Left lung (tissue), 10 donors: ENCODE measurements around the gene KLHL5. TPM values are rescaled to one million over a fixed set of nuclear protein-coding genes. Genes with fewer than 3 reads are reported as not detected.
"Not testable (repeated sequence)": the region's sequence is repeated elsewhere in the genome, so short reads cannot be mapped to it uniquely, and the experiment has no call there.

Source experiments
- ATAC-seq: fragments of 200-7000 bp; cut with Tn5 transposase; one replicate; pipeline ENCODE4 v1.9.1; 2020; ENCODE audit warnings: moderate library complexity
- DNase-seq, 4 donors: peaks; one replicate each; pipeline ENCODE4 v3.0.0-alpha.2; 2013 to 2020
- H3K27ac ChIP-seq, 2 donors: fragments of 200-600 bp; sonication (generic) in 1 of 2; one replicate each; pipeline versions ENCODE4 v1.5.0 to v1.8.0; 2020 to 2021
- H3K27me3 ChIP-seq, 2 donors: fragments of 200-600 bp; sonication (generic) in 1 of 2; one replicate each; pipeline versions ENCODE4 v1.5.0 to v1.8.0; 2020 to 2021
- H3K36me3 ChIP-seq, 2 donors: fragments of 200-600 bp; sonication (generic) in 1 of 2; one replicate each; pipeline versions ENCODE4 v1.5.0 to v1.8.0; 2020 to 2021
- H3K4me1 ChIP-seq, 2 donors: fragments of 200-600 bp; one replicate each; pipeline ENCODE4 v1.8.0; 2021
- H3K4me3 ChIP-seq, 2 donors: fragments of 200-600 bp; sonication (generic) in 1 of 2; one replicate each; pipeline versions ENCODE4 v1.5.0 to v1.8.0; 2020 to 2021; ENCODE audit warnings: mild to moderate bottlenecking in 1 of 2
- H3K9me3 ChIP-seq, 2 donors: fragments of 200-600 bp; sonication (generic) in 1 of 2; one replicate each; pipeline versions ENCODE4 v1.5.0 to v1.8.0; 2020 to 2021
- intact Hi-C, 2 donors: fragments of 100-400 bp; cut with DNase I; formaldehyde crosslinking; loops; one replicate each; pipeline versions ENCODE4 v1.11.2 to v1.14.2; 2022
- polyA plus RNA-seq, 6 donors: library from polyadenylated mRNA; unstranded; fragments of 120-200 nt; gene quantifications; one replicate each; pipeline ENCODE4 v1.2.1, GENCODE V29; 2013; ENCODE audit not compliant: insufficient read length in 6 of 6
- total RNA-seq, 2 donors: library from RNA; stranded (reverse); fragmentation: NEBNext Ultra II Directional; extraction: Animal tissue kit (Norgen Biotek cat#: 25700); gene quantifications; one replicate each; pipeline ENCODE4 v1.2.1, GENCODE V29; 2021
- TF ChIP-seq, protein P1 (sequence below), 2 donors: fragments of 200-600 bp; sonication (generic) in 1 of 2; IDR thresholded peaks; one replicate each; pipeline versions ENCODE4 v1.5.0 to v1.8.0; 2021; ENCODE audit warnings: antibody characterized with exemption in 2 of 2
- donor health status: DM: no; HTN: yes; CAD: no.
- donor health status: DM: no; HTN: no; CAD: no.

Gene KLHL5
- total and polyA plus RNA-seq, 8 donors, result 25.9 to 55.3 (median 43.2) TPM

DNA sequence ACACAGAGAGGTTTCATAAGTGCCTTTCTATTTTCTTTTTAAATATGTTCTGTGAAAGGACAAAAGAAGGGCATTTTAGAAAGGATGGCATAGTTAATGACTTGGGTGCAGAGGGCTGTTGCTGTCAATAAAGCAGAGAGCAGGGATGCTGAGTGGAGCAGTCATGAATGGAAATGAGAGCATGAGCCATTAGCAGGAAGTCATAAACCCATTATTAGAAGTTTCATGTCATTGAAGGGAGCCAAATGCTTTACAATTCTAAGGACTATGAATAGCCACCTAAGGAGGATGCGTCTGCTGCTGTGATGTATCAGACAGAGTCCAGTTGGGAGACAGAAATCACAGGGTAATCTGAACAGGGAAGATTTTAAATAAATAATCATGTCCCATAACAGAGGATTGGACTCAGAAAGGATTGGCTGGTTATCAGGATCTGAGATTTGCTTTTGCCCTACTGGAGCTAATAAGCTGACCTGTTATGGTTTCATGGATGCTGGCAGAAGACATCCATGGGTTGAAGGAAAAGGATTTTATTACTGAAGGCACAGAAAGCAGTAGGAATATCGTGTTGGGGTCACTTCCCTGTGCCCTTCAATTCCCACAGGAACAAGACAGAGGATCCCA lies 72.8 kb downstream of the KLHL5 start:
- intact Hi-C loops, result loop anchor here in 1 of 2 donors (10.0 kb wide), 1 partner anchor 230 kb away; no protein-coding TSS in a partner anchor
- TF ChIP-seq, protein P1, sequence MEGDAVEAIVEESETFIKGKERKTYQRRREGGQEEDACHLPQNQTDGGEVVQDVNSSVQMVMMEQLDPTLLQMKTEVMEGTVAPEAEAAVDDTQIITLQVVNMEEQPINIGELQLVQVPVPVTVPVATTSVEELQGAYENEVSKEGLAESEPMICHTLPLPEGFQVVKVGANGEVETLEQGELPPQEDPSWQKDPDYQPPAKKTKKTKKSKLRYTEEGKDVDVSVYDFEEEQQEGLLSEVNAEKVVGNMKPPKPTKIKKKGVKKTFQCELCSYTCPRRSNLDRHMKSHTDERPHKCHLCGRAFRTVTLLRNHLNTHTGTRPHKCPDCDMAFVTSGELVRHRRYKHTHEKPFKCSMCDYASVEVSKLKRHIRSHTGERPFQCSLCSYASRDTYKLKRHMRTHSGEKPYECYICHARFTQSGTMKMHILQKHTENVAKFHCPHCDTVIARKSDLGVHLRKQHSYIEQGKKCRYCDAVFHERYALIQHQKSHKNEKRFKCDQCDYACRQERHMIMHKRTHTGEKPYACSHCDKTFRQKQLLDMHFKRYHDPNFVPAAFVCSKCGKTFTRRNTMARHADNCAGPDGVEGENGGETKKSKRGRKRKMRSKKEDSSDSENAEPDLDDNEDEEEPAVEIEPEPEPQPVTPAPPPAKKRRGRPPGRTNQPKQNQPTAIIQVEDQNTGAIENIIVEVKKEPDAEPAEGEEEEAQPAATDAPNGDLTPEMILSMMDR (IDR thresholded peaks at IDR 0.05), result no peak
- no peak overlapping the region for H3K27ac ChIP-seq
- no peaks in the 10 kb centered on the region for H3K9me3 ChIP-seq
- H3K27me3 ChIP-seq, result no peaks in the 10 kb centered on the region
- no peak for DNase-seq
- peaks cover 0 to 10% of the 10 kb centered on the region in 2 donors for H3K4me1 ChIP-seq
- ATAC-seq, result no peak
- no peak overlapping the region for H3K4me3 ChIP-seq
- H3K36me3 ChIP-seq, result no peaks in the 10 kb centered on the region

DNA sequence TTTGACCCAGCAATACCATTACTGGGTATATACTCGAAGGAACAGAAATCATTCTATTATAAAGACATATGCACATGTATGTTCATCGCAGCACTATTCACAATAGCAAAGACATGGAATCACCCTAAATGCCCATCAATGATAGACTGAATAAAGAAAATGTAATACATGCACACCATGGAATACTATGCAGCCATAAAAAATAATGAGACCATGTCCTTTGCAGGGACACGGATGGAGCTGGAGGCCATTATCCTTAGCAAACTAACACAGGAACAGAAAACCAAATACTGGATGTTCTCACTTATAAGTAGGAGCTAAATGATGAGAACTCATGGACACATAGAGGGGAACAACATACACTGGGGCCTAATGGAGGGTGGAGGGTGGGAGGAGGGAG lies 76.2 kb downstream of the KLHL5 start:
- not testable (repeated sequence) for H3K27ac ChIP-seq, H3K4me3 ChIP-seq, H3K4me1 ChIP-seq, H3K9me3 ChIP-seq, DNase-seq, ATAC-seq, H3K27me3 ChIP-seq, H3K36me3 ChIP-seq
- intact Hi-C loops, result loop anchor here in 1 of 2 donors (10.0 kb wide), 1 partner anchor 233 kb away; no protein-coding TSS in a partner anchor

DNA sequence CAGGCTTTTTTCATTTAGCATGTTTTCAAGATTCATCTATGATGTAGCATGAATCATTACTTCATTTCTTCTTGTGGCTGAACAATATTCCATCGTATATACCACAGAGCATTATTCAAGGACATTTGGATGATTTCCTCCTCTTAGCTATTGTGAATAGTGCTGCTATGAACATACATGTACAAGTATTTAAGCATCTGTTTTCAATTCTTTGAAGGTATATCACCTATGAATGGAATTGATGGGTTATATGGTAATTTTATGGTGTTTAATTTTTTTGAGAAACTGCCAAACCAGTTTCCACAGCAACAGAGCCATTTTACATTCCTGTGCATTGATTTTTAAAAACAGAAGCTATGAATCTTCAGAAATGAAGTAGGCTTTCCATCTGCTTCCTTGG lies 84.2 kb downstream of the KLHL5 start:
- TF ChIP-seq, protein P1 (IDR thresholded peaks at IDR 0.05), result no peak
- DNase-seq (no peak), ATAC-seq (no peak)
- Histone ChIP-seq H3K9me3 (no peaks in the 10 kb centered on the region), H3K4me1 (no peaks in the 10 kb centered on the region), H3K4me3 (no peak overlapping the region), H3K27ac (no peak overlapping the region), H3K27me3 (no peaks in the 10 kb centered on the region), H3K36me3 (no peaks in the 10 kb centered on the region)
- intact Hi-C loops, result no loop called here

DNA sequence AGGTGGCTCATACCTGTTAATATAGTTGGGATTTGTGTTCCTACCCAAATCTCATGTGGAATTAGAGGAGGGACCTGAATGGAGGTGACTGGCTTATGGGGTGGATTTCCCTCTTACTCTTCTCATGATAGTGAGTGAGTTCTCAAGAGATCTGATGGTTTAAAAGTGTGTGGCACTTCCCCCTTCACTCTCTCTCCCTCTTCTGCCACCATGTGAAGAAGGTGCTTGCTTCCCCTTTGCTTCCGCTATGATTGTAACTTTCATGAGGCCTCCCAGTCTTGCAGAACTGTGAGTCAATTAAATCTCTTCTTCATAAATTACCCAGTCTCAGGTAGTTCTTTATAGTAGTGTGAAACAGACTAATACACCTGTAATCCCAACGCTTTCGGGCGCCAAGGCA lies 92.0 kb downstream of the KLHL5 start:
- Histone ChIP-seq H3K27ac (no peak overlapping the region), H3K4me1 (no peaks in the 10 kb centered on the region), H3K27me3 (no peaks in the 10 kb centered on the region), H3K9me3 (no peaks in the 10 kb centered on the region), H3K4me3 (no peak overlapping the region), H3K36me3 (no peaks in the 10 kb centered on the region)
- DNase-seq (no peak), ATAC-seq (no peak)
- TF ChIP-seq, protein P1 (IDR thresholded peaks at IDR 0.05), result no peak
- intact Hi-C loops, result no loop called here

DNA sequence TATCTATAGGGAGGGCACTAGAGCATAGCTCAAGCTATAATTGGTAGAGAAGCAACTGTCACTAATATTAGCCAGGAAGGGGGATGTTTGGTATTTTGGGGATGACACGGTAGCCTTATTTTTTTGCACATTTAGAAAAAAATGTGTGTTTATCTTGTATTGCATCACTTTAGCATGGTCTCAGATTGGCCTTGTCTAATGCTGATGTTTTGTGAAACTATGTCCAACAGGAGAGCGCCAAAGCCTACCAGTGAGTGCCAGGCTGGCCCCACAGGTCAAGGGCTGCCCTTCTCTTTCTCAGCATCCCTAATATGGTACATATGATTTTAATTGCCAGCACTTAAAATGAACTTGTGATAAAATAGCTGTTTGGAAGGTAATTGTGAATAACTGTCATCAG lies 95.5 kb downstream of the KLHL5 start:
- intact Hi-C loops, result no loop called here
- TF ChIP-seq, protein P1 (IDR thresholded peaks at IDR 0.05), result no peak
- ATAC-seq (no peak), DNase-seq (no peak)
- H3K9me3 ChIP-seq, result no peaks in the 10 kb centered on the region
- no peaks in the 10 kb centered on the region for H3K27me3 ChIP-seq
- H3K4me3 ChIP-seq, result no peak overlapping the region
- H3K27ac ChIP-seq, result no peak overlapping the region
- H3K4me1 ChIP-seq, result no peaks in the 10 kb centered on the region
- no peaks in the 10 kb centered on the region for H3K36me3 ChIP-seq

DNA sequence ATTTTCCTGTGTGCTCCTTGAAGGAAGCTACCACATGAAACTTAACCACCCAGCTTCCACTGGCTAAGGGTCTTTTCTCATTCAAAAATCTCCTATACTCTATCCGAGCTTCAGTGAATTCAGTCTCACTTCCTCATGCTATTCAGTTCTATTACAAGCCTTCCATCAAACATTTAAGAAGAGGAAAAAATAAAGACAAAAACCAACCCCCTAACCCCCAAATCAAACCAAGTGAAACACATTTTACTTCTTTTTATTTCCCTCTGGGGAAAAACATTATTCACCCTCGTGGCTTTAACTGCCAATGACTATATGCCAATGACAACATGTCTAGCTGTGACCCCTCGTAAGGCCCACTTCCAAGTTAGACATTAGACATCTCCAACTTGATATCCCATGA lies 104.1 kb downstream of the KLHL5 start:
- ATAC-seq, result no peak

More for the DNA sequence above, 104.1 kb downstream of the KLHL5 start:
- intact Hi-C loops, result no loop called here
- H3K27ac ChIP-seq, result no peak overlapping the region
- H3K27me3 ChIP-seq, result no peaks in the 10 kb centered on the region
- TF ChIP-seq, protein P1 (IDR thresholded peaks at IDR 0.05), result no peak
- DNase-seq, result no peak
- no peaks in the 10 kb centered on the region for H3K4me1 ChIP-seq
- H3K4me3 ChIP-seq, result no peak overlapping the region
- H3K9me3 ChIP-seq, result peaks cover 0 to 8% of the 10 kb centered on the region in 2 donors
- H3K36me3 ChIP-seq, result no peaks in the 10 kb centered on the region
